D721Med (cell line): ENCODE data around the gene SCN4A.

Source experiments
- DNase-seq: peaks from one replicate; pipeline ENCODE4 v3.0.0; 2011; ENCODE audit warnings: low spot score; ENCODE audit not compliant: insufficient read length
- FAIRE-seq: peaks from 2 replicates; lab custom pipeline; 2011; peaks lifted over from hg19 to GRCh38; lab: Jason Lieb, UNC
- TF ChIP-seq, protein P1 (sequence below): IDR thresholded peaks from 2 replicates; pipeline ENCODE4 v1.5.1; 2012; ENCODE audit warnings: mild to moderate bottlenecking, control low read depth; ENCODE audit not compliant: insufficient read depth; ENCODE audit errors: missing control alignments

The SCN4A gene

GRCh38 chr17:64004903-64005733, 32.4 kb upstream of the SCN4A start:
- DNase-seq (no peak), FAIRE-seq (no peak)
- TF ChIP-seq, protein P1, sequence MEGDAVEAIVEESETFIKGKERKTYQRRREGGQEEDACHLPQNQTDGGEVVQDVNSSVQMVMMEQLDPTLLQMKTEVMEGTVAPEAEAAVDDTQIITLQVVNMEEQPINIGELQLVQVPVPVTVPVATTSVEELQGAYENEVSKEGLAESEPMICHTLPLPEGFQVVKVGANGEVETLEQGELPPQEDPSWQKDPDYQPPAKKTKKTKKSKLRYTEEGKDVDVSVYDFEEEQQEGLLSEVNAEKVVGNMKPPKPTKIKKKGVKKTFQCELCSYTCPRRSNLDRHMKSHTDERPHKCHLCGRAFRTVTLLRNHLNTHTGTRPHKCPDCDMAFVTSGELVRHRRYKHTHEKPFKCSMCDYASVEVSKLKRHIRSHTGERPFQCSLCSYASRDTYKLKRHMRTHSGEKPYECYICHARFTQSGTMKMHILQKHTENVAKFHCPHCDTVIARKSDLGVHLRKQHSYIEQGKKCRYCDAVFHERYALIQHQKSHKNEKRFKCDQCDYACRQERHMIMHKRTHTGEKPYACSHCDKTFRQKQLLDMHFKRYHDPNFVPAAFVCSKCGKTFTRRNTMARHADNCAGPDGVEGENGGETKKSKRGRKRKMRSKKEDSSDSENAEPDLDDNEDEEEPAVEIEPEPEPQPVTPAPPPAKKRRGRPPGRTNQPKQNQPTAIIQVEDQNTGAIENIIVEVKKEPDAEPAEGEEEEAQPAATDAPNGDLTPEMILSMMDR: no peak

DNA sequence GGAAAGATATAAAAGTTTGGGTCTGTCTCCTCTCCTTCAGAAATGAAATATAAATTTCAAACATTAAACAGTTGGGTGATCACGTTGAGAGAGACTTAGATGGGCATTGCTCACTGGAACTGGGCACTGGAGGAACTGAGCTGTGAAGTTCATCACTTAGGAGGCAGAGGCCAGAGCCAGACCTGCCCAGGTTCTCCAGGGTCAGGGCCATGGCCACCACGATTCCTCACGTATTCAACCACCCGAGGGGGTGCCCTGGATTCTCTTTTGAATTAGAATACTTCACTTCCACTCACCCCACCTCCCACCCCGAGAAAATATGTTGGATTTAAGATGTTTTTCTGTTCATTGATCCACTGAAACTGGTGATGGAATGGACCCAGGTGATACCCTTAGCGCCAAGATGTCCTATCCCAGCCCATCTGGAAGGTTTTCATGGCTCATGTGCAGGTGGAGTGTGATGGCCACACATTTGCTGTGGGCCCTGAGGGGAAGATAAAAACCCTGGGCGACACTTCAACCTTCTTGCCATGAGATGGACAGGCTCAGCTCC, 31.6 kb upstream of the SCN4A start:
- TF ChIP-seq, protein P1: no peak
- no peak for DNase-seq
- no peak for FAIRE-seq

DNA sequence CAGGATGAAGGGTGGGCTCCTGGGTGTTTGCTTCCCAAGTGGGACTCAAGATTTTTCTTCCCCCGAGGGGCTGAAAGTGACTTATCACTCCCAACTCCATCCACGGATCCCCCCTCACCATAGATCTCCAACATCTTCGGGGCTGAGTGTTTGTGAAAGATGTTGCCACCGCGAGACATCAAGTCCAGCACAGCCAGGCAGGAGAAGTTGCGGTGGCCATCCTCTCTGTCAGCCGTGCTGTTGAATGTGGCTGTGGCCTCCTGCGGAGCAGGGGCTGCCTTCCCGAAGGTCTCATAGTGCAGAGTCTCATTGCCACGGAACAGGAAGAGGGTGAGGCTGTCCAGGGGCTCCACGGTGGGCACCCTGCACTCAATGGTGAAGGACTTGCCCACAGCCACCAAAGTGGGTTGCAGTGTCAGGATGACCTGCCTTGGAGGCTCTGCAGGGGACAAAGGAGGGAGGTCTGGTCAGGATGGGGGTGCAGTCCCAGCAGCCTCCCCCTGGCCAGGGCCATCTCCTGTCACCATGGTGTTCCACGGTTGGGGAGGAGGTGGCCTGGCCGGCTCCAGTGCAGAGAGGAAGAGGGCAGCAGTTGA, 30.9 kb upstream of the SCN4A start:
- FAIRE-seq: no peak
- TF ChIP-seq, protein P1: no peak
- DNase-seq: no peak

GRCh38 chr17:64002658-64003525, 30.2 kb upstream of the SCN4A start:
- TF ChIP-seq, protein P1: no peak
- FAIRE-seq: no peak
- no peak for DNase-seq

DNA sequence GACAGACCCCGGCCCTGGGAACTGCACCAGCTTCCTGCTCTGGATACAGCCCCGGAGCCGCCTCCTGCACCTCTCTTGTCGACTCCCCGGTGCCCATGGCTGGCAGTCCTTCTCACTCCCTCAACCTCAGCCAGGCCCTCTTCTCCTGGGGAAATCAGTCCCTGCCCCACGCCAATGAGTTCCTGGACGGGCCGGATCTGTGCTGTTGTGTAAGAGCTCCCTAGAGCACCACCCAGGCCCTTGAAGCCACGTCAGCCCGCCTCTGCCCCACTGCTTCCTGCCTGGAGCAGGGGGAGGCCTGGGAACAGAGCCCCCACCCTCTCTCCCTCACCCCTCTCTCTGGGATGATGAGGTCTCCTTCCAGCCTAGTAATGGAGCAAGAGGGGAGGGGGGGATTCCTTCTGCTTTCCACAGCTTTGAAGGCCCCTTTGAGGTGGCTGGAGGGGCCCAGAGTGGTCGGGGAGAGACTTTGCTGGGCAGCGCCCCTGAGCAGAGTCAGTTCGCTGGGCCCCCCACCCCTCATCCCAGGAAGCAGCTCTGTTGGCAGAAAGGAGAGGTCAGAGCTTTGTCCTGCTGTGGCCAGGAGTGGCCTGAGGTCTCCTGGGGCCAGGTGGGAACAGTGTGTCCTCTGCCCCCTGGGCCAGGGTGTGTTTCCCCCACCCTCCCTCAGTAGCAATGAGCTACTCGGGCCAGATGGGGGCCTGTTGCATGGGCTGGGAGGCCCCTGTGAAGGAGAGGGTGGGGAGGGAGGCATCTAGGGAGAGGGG, 29.2 kb upstream of the SCN4A start:
- TF ChIP-seq, protein P1: no peak
- DNase-seq (no peak), FAIRE-seq (no peak)

DNA sequence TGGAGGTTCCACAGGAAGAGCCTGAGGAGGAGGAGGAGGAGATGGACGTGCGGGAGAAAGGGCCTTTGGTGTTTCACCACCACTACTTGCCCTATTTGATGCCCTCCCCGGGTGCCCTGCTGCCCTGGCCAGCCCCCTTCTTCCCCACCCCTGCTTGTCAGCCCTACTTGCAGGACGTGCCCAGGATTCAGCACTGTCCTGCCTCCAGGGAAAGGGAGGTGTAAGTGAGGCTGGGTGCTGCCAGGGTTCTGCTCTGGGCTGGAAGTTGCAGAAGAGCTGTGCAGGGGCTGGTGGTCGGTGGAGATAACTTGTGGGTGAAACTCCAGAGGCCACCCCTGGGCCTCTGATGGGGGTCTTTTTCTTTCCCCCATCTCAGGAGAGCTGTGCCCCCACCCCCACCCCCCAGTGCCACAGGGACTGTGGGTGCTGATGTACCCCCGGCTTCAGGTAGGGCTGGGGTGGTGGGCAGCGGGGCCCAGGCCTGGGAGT, 28.4 kb upstream of the SCN4A start:
- TF ChIP-seq, protein P1: no peak
- FAIRE-seq (no peak), DNase-seq (no peak)
